Keratinocyte (primary cell): ENCODE results near the gene MDGA2. TPM values are rescaled to one million over a fixed set of nuclear protein-coding genes. Genes with fewer than 3 reads are reported as not detected.

Source experiments
- DNase-seq: peaks from one replicate; pipeline ENCODE4 v3.0.0-alpha.2; 2011; ENCODE audit warnings: low read depth, missing footprints, low spot score
- FAIRE-seq: peaks from 2 replicates; lab custom pipeline; 2011; peaks lifted over from hg19 to GRCh38; lab: Jason Lieb, UNC
- H2AFZ ChIP-seq: 2 replicates; pipeline ENCODE4 v1.6.0; 2012; ENCODE audit warnings: low read length, control low read depth, inconsistent platforms; ENCODE audit not compliant: control insufficient read depth
- H3K27ac ChIP-seq: 2 replicates; pipeline ENCODE4 v1.5.1; 2011; ENCODE audit warnings: low read length; ENCODE audit not compliant: control insufficient read depth, insufficient read depth
- H3K27me3 ChIP-seq: 3 replicates; pipeline ENCODE4 v1.6.0; 2011; ENCODE audit warnings: low read length; ENCODE audit not compliant: control insufficient read depth, insufficient read depth; ENCODE audit errors: extremely low read depth
- H3K36me3 ChIP-seq, 2 experiments: 2 replicates in 1 of 2; 3 replicates in 1 of 2; pipeline ENCODE4 v1.5.1; 2011; ENCODE audit warnings: low read length in 2 of 2, mild to moderate bottlenecking in 1 of 2; ENCODE audit not compliant: control insufficient read depth in 2 of 2, insufficient read depth in 2 of 2; ENCODE audit errors: extremely low read depth in 1 of 2
- H3K4me1 ChIP-seq: 3 replicates; pipeline ENCODE4 v1.5.1; 2011; ENCODE audit warnings: low read length; ENCODE audit not compliant: control insufficient read depth, insufficient read depth; ENCODE audit errors: extremely low read depth
- H3K4me2 ChIP-seq: 3 replicates; pipeline ENCODE4 v1.6.0; 2011; ENCODE audit warnings: low read depth, low read length; ENCODE audit not compliant: control insufficient read depth, insufficient read depth; ENCODE audit errors: extremely low read depth
- H3K4me3 ChIP-seq, 3 experiments: fragments of 200-600 bp in 1 of 3; sonication (generic) in 1 of 3; 2 replicates in 2 of 3; 3 replicates in 1 of 3; pipeline ENCODE4 v1.5.1; 2011 to 2016; ENCODE audit warnings: low read length in 3 of 3, mild to moderate bottlenecking in 3 of 3, control low read depth in 2 of 3, inconsistent platforms in 1 of 3, low read depth in 1 of 3, mixed read lengths in 1 of 3, mixed run types in 1 of 3, moderate library complexity in 1 of 3; ENCODE audit not compliant: control insufficient read depth in 2 of 3, insufficient read depth in 2 of 3; ENCODE audit errors: extremely low read depth in 1 of 3
- H3K79me2 ChIP-seq: 2 replicates; pipeline ENCODE4 v1.6.0; 2012; ENCODE audit warnings: low read length; ENCODE audit not compliant: control insufficient read depth, insufficient read depth
- H3K9ac ChIP-seq: 3 replicates; pipeline ENCODE4 v1.6.0; 2011; ENCODE audit warnings: low read length; ENCODE audit not compliant: control insufficient read depth, insufficient read depth; ENCODE audit errors: extremely low read depth
- H3K9me1 ChIP-seq: 3 replicates; pipeline ENCODE4 v1.6.0; 2011; ENCODE audit warnings: low read length; ENCODE audit not compliant: control insufficient read depth, insufficient read depth; ENCODE audit errors: extremely low read depth
- H3K9me3 ChIP-seq: 2 replicates; pipeline ENCODE4 v1.5.1; 2012; ENCODE audit warnings: low read depth, low read length; ENCODE audit not compliant: control insufficient read depth
- H4K20me1 ChIP-seq: 3 replicates; pipeline ENCODE4 v1.6.0; 2011; ENCODE audit warnings: low read length; ENCODE audit not compliant: control insufficient read depth, insufficient read depth; ENCODE audit errors: extremely low read depth
- EZH2 ChIP-seq: IDR thresholded peaks from one replicate; pipeline ENCODE4 v1.6.1; 2012; ENCODE audit warnings: inconsistent platforms, mild to moderate bottlenecking, low read length, moderate library complexity
- dilution Hi-C: fragments of 300-500 bp; cut with MboI; formaldehyde crosslinking; loops from one replicate; pipeline ENCODE4 v1.7.0; 2020; ENCODE audit warnings: low sequenced_read_pairs; ENCODE audit not compliant: extremely low pct_ligation_motif_present
- polyA plus RNA-seq, 5 experiments: library from polyadenylated mRNA; depleted of rRNA in 3 of 5; stranded (reverse) in 3 of 5; stranded (forward) in 1 of 5; unstranded in 1 of 5; fragments of >200 nt; gene quantifications; 1 replicate in 1 of 5; 2 replicates in 3 of 5; 3 replicates in 1 of 5; pipeline versions ENCODE4 v1.2.1 to v1.2.3, GENCODE V29; 2011 to 2012; ENCODE audit warnings: missing spikeins in 2 of 5, low read depth in 1 of 5, low replicate concordance in 1 of 5
- TF ChIP-seq, protein P1 (sequence below), 3 experiments: IDR thresholded peaks in 1 of 3; conservative IDR thresholded peaks in 1 of 3; optimal IDR thresholded peaks in 1 of 3; 2 replicates in 2 of 3; 3 replicates in 1 of 3; pipeline versions ENCODE3 to v1.5.1; 2011; ENCODE audit warnings: low read length in 3 of 3, mild to moderate bottlenecking in 3 of 3, moderate library complexity in 2 of 3, control low read depth in 1 of 3, inconsistent platforms in 1 of 3; ENCODE audit not compliant: insufficient read depth in 2 of 3; ENCODE audit errors: extremely low read depth in 1 of 3

MDGA2 gene
- polyA plus RNA-seq, 1 donor (not counting 4 experiments of a cell fraction or from before 2014, with no cell fraction given) = not detected

DNA sequence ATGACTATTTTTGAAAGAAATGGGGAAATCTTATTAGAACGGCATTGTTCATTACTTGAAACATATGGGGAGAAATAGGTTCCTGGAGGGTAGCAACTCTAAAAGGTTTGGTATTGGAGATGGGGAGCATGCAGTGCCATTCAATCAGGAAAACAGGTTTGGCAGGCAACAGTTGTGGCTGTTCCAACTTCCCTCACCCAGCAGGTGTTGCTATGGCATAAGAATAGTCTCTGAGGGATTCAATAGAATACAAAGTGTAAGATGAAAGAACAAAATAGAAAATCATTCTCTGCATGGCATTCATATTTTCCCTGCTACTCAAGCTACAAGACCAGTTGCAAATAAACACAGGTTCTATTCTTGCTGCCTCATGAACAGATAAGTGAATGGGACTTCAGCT, 630.6 kb downstream of the MDGA2 start:
- no peak for FAIRE-seq
- Histone ChIP-seq H2AFZ (no peak overlapping the region), H3K9me1 (no peaks in the 10 kb centered on the region), H4K20me1 (no peaks in the 10 kb centered on the region), H3K9me3 (no peaks in the 10 kb centered on the region), H3K27me3 (no peaks in the 10 kb centered on the region), H3K9ac (no peak overlapping the region), H3K4me1 (no peaks in the 10 kb centered on the region), H3K36me3 (no peaks in the 10 kb centered on the region), H3K4me3 (no peak overlapping the region), H3K27ac (no peak overlapping the region), H3K4me2 (no peak overlapping the region), H3K79me2 (no peaks in the 10 kb centered on the region)
- dilution Hi-C loops = no loop called here
- no peak for DNase-seq
- TF ChIP-seq, protein P1, sequence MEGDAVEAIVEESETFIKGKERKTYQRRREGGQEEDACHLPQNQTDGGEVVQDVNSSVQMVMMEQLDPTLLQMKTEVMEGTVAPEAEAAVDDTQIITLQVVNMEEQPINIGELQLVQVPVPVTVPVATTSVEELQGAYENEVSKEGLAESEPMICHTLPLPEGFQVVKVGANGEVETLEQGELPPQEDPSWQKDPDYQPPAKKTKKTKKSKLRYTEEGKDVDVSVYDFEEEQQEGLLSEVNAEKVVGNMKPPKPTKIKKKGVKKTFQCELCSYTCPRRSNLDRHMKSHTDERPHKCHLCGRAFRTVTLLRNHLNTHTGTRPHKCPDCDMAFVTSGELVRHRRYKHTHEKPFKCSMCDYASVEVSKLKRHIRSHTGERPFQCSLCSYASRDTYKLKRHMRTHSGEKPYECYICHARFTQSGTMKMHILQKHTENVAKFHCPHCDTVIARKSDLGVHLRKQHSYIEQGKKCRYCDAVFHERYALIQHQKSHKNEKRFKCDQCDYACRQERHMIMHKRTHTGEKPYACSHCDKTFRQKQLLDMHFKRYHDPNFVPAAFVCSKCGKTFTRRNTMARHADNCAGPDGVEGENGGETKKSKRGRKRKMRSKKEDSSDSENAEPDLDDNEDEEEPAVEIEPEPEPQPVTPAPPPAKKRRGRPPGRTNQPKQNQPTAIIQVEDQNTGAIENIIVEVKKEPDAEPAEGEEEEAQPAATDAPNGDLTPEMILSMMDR (optimal IDR thresholded peaks at IDR 0.05 in 1 of 3, IDR thresholded peaks at IDR 0.05 in 1 of 3, conservative IDR thresholded peaks at IDR 0.05 in 1 of 3; ENCODE audit: extremely low read depth in 1 of 3, insufficient read depth in 2 of 3, low read length in 3 of 3) = peak in 1 of 3 experiments; percentile 37
- no peak for TF ChIP-seq EZH2

DNA sequence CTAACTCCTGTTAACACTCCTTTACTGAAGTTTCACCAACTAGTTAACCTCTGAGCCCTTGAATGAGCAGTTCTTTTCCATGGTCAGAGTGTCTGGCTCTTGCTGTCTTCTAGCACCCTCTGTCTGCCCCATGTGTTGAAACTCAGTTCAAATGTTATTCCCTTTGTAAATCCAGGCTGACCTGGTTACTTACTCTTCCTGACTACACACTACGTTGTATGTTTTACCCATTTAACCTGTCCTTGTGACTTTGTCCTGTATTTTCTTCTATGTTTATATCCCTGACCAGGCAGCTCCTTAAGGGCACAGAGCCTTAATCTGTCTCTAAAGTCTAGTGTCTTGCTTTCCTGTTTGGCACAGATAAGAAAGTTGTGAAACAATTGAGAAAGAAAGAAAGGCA, 634.9 kb downstream of the MDGA2 start:
- Histone ChIP-seq H3K27me3 (no peaks in the 10 kb centered on the region), H3K4me2 (no peak overlapping the region), H2AFZ (no peak overlapping the region), H3K9me1 (no peaks in the 10 kb centered on the region), H3K9ac (no peak overlapping the region), H3K4me3 (no peak overlapping the region), H3K79me2 (no peaks in the 10 kb centered on the region), H3K36me3 (no peaks in the 10 kb centered on the region), H3K27ac (no peak overlapping the region), H3K9me3 (no peaks in the 10 kb centered on the region), H4K20me1 (no peaks in the 10 kb centered on the region), H3K4me1 (no peaks in the 10 kb centered on the region)
- TF ChIP-seq, protein P1 (optimal IDR thresholded peaks at IDR 0.05 in 1 of 3, IDR thresholded peaks at IDR 0.05 in 1 of 3, conservative IDR thresholded peaks at IDR 0.05 in 1 of 3; ENCODE audit: extremely low read depth in 1 of 3, insufficient read depth in 2 of 3, low read length in 3 of 3) = peak; percentile 12 to 56 (median 46)
- TF ChIP-seq EZH2 = no peak
- no peak for FAIRE-seq
- dilution Hi-C loops = no loop called here
- no peak for DNase-seq
